ENCODE data around the gene SMIM23.
A peak's percentile ranks its signal among the peaks of the same experiment; 100 is the strongest.

Gene SMIM23

GRCh38 chr5:171744264-171744663, 41.4 kb upstream of the SMIM23 start:
- TF ChIP-seq, protein P1, sequence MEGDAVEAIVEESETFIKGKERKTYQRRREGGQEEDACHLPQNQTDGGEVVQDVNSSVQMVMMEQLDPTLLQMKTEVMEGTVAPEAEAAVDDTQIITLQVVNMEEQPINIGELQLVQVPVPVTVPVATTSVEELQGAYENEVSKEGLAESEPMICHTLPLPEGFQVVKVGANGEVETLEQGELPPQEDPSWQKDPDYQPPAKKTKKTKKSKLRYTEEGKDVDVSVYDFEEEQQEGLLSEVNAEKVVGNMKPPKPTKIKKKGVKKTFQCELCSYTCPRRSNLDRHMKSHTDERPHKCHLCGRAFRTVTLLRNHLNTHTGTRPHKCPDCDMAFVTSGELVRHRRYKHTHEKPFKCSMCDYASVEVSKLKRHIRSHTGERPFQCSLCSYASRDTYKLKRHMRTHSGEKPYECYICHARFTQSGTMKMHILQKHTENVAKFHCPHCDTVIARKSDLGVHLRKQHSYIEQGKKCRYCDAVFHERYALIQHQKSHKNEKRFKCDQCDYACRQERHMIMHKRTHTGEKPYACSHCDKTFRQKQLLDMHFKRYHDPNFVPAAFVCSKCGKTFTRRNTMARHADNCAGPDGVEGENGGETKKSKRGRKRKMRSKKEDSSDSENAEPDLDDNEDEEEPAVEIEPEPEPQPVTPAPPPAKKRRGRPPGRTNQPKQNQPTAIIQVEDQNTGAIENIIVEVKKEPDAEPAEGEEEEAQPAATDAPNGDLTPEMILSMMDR (IDR thresholded peaks at IDR 0.05; ENCODE audit: unreplicated experiment in 3 of 3) = no peak
- peaks cover 44% of the 10 kb centered on the region for H3K4me1 Mint-ChIP-seq
- H3K27me3 Mint-ChIP-seq (ENCODE audit: low read depth) = peaks cover 26% of the 10 kb centered on the region
- H3K9me3 Mint-ChIP-seq = peaks cover 3% of the 10 kb centered on the region
- H3K4me3 Mint-ChIP-seq = no peak overlapping the region
- no peak overlapping the region for H3K27ac Mint-ChIP-seq
- no peaks in the 10 kb centered on the region for H3K36me3 Mint-ChIP-seq (ENCODE audit: low read depth)

DNA sequence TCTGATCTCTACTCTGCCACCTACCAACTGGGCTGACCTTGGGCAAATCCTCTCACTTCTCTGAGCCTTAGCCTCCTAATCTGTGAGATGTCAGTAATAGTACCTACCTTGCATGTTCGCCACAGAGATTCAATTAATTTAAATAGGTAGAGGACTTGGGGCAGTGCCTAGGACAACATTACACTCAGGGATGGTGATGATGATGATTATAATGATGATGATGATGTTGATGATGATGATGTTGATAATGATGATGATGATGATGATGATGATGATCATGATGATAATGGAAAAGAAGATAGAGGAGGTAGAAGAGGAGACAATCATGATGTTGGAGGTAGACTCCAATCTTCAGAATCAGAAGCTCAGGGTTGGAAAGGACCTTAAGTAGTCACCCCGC, 40.7 kb upstream of the SMIM23 start:
- Mint-ChIP-seq H3K36me3 (ENCODE audit: low read depth) (no peaks in the 10 kb centered on the region), H3K4me3 (peak overlapping the region in 1 of 3 experiments; percentile 20), H3K27ac (no peak overlapping the region), H3K9me3 (peaks cover 3% of the 10 kb centered on the region), H3K4me1 (peaks cover 42% of the 10 kb centered on the region), H3K27me3 (ENCODE audit: low read depth) (peaks cover 27% of the 10 kb centered on the region)
- TF ChIP-seq, protein P1 (IDR thresholded peaks at IDR 0.05; ENCODE audit: unreplicated experiment in 3 of 3) = no peak

DNA sequence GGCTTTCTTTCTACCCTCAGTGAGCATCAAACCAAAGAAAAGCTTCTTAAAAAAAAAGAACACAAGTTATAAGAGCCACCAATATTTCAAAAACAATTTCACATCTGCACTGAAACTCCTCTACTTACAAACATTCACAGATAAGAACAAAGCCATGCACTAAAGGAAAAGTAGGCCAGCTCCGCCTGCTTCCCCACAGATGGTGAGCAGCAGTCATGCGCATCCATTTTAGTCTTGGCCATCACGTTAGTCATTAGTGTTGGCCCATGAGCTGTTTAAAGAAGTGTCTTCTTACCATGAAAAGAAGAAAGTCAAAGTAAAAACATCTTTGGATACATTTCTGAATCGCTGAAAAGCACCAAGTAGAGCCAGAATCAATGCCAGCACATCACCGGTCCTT, 40.0 kb upstream of the SMIM23 start:
- H3K36me3 Mint-ChIP-seq (ENCODE audit: low read depth) = no peaks in the 10 kb centered on the region
- peaks cover 23% of the 10 kb centered on the region for H3K27me3 Mint-ChIP-seq (ENCODE audit: low read depth)

DNA sequence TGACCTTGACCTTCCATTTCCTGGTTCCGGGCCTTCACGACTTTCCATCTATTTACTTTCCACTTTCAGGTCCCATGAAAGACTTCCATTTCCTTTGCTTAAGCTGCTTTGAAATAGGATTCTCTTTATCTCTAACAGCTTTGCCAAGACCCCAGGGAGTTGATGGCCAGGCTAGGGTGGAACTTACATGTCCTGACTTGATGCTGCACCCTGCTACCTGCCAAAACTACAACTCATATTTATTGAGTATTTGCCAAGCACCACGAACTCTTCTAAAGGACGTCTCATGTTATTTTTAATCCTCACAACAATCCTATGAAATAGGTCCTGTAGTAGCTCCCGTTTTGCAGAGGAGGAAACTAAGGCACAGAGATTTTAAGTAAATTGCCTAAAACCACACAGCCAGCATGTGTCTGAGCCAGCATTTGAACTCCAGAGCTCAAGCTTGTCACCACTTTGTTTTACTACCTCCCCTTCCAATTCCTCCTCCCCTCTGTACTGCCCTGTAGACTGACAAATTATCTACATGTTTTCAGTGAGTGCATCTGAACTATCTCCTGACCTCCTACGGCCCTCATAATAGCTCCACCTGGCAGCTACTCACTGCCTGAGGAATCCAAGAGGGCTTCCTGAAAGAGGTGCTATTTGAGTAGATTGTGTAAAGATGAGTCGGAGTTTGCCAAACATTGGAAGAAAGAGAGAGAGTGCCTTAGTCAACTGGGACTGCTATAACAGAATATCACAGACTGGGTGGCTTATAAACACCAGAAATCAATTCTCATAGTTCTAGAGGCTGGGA, 38.4 kb upstream of the SMIM23 start:
- Mint-ChIP-seq H3K9me3 (peaks cover 3% of the 10 kb centered on the region), H3K4me1 (peaks cover 30% of the 10 kb centered on the region), H3K4me3 (no peak overlapping the region), H3K27me3 (ENCODE audit: low read depth) (peaks cover 15% of the 10 kb centered on the region), H3K36me3 (ENCODE audit: low read depth) (no peaks in the 10 kb centered on the region), H3K27ac (no peak overlapping the region)
- TF ChIP-seq, protein P1 (IDR thresholded peaks at IDR 0.05; ENCODE audit: unreplicated experiment in 3 of 3) = no peak

More for the DNA sequence above, 40.0 kb upstream of the SMIM23 start:
- Mint-ChIP-seq H3K9me3 (peaks cover 3% of the 10 kb centered on the region), H3K27ac (peak overlapping the region in 1 of 3 experiments; percentile 35), H3K4me1 (peaks cover 42% of the 10 kb centered on the region), H3K4me3 (no peak overlapping the region)
- TF ChIP-seq, protein P1 (IDR thresholded peaks at IDR 0.05; ENCODE audit: unreplicated experiment in 3 of 3) = no peak

- Mint-ChIP-seq H3K27ac (peak overlapping the region in 1 of 3 experiments; percentile 12), H3K4me3 (no peak overlapping the region), H3K9me3 (no peaks in the 10 kb centered on the region), H3K27me3 (ENCODE audit: low read depth) (peaks cover 8% of the 10 kb centered on the region), H3K4me1 (peaks cover 20% of the 10 kb centered on the region), H3K36me3 (ENCODE audit: low read depth) (no peaks in the 10 kb centered on the region)
- TF ChIP-seq, protein P1 (IDR thresholded peaks at IDR 0.05; ENCODE audit: unreplicated experiment in 3 of 3) = no peak
These were observed 36.9 kb upstream of the SMIM23 start for GRCh38 chr5:171748720-171749119.

DNA sequence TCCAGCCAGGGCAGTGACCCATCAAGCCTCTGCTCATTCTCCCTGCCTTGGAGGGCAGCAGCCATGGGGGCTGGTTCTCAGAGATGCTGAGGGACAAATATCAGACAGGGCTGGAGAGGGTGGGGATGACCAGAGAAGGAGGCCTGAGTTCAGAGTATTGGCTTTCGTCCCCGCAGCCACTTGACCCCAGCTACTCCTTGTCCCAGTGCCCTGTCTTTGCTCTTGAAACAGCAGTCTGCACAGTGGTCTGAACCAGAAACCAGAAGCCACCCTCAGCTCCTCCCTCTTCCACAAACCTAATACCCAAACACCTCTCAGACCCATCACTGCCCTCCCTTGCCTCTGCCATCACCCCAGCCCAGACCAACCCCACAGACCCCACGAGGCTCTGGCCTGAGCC, 36.3 kb upstream of the SMIM23 start:
- no peak overlapping the region for H3K4me3 Mint-ChIP-seq
- no peak overlapping the region for H3K27ac Mint-ChIP-seq
- TF ChIP-seq, protein P1 (IDR thresholded peaks at IDR 0.05; ENCODE audit: unreplicated experiment in 3 of 3) = no peak
- peaks cover 8% of the 10 kb centered on the region for H3K27me3 Mint-ChIP-seq (ENCODE audit: low read depth)
- peaks cover 19% of the 10 kb centered on the region for H3K4me1 Mint-ChIP-seq
- no peaks in the 10 kb centered on the region for H3K36me3 Mint-ChIP-seq (ENCODE audit: low read depth)
- H3K9me3 Mint-ChIP-seq = no peaks in the 10 kb centered on the region
